HG03469 (cell line): ENCODE data around the gene SHC4.
"Not testable (repeated sequence)": the region's sequence is repeated elsewhere in the genome, so short reads cannot be mapped to it uniquely, and the experiment has no call there.

ENCODE experiments used
- ATAC-seq: cut with Tn5 transposase; IDR thresholded peaks from one replicate; pipeline ENCODE4 v1.9.1; 2021; ENCODE audit warnings: mild to moderate bottlenecking, moderate library complexity, moderate number of reproducible peaks; ENCODE audit not compliant: unreplicated experiment

Gene SHC4

DNA sequence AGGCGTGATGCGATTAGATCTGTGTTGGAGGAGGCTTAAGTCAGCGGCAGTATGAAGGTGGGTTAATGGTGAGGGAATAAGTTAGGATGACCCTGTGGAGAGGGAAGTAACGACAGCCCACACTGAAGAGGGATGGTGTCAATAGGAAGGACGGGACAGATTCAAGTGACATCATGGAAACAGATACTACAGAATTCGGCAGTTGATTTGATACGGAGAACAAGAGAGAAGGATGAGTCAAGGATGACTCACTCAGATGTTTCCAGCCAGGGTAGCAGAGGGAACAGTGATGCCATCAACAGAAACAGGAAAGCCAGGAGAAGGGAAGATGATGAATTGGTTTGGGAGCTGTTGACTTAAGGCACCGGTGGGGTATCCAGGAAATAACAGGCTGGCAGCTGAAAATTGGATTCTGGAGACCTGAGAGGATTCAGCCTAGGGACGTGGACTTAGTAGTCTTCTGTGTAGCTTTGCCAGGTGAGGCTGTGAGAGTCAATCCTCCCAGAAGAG is 38.0 kb downstream of the SHC4 start:
- ATAC-seq: no peak

DNA sequence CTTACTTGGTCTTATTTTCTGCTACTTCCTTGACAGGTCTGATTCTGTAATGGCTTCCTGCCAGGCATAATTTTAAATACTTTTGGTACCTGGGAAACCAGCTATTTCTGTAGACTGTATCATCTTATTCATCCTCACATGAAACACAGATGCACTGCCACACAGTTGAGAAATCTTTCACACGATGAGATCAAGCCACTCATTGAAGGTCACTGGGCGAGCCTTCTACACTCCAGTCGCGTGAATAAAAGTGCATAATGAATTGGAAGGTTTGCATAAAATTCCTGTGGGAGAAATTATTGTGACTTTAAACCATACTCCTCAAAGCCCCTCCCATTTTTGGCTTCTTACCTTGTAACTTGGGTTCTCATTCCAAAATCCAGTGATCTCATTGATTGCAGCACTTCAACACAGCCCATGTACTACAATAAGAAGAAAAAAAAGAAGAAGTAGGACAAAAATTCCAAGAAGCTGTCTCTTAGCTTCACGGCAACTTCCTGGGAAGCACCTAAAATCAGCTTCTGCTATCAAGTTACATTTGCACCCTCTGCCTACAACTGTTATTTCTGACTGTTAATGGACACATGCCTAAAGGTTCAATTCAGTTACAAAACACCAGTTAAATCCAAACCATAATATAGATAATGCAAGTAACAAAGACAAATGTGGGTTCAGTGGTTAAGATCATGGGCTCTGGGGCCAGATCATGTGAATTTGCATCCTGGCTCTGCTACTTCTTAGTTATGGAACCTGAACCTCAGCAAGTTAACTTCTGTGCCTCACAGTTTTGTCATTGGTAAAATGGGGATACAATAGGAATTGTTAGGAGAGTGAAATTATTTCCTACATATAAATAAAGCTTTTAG is 39.0 kb downstream of the SHC4 start:
- ATAC-seq: no peak

DNA sequence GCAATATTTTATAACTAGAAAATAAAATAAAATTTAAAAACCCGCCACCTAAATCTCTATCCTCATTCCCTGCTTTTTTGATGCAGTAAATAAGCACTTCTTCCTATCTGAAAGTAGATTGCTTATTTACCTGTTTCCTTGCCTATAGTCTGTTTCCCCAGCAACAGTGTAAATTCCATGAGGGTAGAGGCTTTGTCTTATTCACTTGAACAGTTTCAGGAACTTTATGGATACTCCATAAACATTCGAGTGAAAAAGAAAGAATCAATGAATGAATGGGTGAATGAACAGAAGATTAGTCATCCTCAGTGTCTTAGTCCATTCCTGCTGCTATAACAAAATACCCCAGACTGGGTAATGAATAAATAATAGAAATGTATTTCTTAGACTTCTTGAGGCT is 41.7 kb downstream of the SHC4 start:
- no peak for ATAC-seq

DNA sequence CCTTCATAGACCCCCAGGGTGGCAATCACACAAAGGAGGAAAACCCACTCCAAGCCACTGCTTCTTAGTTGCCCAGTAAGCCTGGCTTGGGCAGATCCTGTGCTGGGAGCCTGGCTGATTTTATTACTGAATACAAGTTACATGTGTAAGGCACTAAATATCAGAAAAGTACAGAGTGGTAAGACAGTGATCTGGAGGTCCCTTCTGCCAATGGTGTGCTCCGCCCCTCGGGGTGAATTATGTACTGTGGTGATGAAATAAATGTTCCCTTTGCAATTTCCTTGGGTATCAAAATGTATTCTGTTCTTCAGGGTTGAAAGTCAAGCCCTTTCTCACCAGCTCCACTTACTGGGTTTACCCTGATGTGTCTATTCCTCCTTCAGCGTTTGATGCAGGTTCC is 47.0 kb downstream of the SHC4 start:
- ATAC-seq: no peak

DNA sequence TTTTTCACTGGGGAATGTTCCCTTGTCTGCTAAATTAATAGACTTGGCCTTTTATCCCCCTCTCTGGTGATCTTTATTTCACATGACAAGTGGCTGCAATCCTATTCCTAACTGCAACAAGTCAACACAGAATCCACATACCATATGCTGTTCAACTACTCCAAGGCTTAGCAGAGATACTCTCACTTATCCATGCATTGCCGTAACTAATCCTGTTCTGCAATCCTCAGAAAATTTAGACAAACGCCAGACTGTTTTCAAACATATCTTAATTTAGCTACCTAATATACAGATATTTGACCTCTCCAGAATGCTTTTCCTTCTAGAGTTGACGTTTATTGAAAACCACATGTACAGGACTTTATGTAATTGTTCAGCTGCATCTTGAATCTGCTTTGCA is 47.9 kb downstream of the SHC4 start:
- ATAC-seq: no peak

DNA sequence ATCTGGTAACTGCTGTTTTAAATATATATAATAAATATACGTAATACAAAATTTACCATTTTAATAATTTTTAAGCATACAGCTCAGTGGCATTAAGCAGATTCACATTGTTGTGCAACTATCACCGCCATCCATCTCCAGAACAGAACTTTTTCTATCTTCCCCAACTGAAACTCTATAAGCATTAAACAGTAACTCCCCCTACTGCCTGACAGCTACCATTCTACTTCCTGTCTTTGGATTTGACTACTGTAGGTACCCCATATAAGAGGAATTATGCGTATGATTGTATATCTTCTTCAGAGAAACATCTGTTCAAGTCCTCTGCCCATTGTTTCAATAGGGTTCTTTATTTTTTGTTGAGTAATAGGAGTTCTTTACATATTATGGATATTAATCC is 49.0 kb downstream of the SHC4 start:
- ATAC-seq: no peak

DNA sequence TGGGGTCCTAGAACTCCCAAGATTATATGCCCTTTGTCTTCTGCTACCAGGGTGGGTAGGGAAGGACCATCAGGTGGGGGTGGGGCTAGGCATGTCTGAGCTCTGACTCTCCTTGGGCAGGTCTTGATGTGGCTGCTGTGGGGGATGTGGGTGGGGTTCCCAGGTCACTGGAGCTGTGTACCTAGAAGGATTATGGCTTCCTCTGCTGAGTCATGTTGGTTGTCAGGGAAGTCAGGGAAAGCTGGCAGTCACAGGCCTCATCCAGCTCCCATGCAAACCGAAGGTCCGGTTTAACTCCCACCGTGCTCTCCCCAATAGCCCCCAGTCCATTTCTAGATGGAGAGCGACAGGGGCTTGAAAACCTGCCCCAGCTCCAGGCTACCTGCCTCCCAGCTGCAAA is 50.6 kb downstream of the SHC4 start:
- no peak for ATAC-seq

DNA sequence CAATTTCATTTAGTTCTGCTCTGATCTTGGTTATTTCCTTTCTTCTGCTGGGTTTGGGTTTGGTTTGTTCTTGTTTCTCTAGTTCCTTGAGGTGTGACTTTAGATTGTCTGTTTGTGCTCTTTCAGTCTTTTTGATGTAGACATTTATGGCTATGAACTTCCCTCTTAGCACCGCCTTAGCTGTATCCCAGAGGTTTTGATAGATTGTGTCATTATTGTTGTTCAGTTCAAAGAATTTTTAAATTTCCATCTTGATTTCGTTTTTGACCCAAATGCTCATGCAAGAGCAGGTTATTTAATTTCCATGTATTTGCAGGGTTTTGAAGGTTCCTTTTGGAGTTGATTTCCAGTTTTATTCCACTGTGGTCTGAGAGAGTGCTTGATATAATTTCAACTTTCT is 53.2 kb downstream of the SHC4 start:
- not testable (repeated sequence) for ATAC-seq

DNA sequence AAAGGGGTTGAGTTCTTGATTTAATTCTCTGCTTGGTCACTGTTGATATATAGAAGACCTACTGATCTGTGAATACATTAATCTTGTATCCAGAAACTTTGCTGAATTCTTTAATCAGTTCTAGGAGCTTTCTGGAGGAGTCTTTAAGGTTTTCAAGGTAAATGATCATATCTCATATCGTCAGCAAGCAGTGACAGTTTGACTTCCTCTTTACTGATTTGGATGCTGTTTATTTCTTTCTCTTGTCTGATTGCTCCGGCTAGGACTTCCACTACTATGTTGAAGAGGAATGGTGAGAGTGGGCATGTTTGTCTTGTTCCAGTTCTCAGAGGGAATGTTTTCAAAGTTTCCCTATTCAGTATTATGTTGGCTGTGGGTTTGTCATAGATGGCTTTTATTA is 54.4 kb downstream of the SHC4 start:
- ATAC-seq: not testable (repeated sequence)

DNA sequence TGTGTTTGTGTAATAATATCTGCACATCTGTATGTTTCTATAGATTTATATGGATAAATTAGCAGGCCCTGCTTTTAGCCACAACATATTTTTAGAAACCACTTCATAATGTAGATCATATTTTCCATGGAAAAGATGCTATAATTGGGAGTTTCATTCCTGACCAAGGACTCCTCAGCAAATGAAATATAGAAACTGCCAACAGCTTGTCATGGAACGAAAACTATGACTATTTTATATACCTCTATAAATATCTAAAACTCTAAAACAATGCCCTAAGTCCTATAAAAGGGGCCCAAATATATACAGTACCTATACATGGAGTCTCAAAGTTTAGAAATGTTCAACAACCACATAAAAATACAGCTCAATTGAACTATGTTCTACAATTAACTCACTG is 57.9 kb downstream of the SHC4 start:
- ATAC-seq: no peak

DNA sequence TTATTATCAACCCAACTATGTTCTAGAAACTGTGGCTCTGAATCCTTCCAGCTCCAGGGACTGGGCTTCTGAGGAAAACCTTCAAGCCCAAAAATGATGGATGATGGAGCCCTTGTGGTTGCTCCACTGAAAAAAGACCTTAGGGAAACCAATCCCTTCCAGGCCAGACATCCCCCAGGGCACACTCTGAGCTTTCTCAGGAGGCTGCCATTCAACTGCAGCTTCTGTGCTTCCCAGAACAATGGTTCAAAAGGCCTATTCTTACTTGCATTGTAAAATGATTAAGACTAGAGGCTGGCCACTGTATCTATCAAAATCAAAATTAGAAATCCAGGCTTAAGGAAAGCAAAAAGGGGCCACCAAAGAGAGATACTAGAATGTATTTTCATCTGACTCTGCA is 58.5 kb downstream of the SHC4 start:
- no peak for ATAC-seq

DNA sequence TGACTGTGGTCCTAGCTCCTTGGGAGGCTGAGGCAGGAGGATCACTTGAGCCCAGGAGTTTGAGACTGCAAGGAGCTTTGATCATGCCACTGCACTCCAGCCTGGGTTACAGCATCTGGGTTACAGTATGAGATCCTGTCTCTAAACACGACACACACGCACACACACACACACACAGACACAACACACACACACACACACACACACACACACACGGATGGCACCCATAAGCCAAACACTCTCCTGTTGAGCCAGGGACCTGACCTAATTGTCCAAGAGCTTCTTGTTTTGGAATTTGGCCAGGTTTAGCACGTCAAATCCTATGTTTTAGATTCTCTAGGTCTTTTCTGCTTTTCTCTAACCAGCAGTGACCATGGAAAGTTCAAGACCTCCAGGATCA is 59.0 kb downstream of the SHC4 start:
- no peak for ATAC-seq

DNA sequence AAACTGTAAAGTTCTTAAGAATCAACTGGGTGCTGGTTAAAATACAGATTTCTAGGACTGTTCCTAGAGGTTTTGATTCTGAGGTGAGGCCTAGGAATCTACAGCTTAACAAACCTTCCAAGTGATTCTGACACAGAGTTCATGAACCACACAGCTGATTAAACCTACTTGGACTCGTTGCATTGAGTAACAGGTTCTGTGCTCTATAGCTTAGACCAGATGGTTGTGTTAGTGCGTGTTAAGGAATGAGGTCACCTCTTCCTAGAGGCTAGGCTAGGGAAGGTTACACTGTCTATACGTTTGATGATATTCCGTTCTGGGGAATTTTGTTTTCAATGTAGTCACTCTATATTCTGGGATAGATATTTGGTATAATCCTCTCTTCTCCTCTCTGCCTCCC is 63.9 kb downstream of the SHC4 start:
- no peak for ATAC-seq

DNA sequence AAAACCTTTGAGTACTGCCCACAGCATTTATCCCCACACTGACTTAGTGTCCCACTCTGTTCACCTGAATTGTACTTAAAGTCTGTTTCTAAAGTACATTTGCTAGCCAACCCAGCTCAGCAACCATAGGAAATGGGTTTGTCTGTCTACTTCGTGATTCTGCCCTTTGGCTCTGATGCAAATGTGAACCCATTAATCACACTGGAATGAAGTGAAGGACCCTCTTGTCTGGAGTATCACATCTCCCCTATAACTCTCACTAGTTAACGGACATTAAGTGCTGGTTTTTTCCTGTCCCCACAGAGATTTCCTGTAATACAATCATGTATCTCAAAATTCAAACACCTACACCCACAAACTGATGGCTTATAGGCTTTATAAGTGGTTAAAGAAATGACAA is 65.3 kb downstream of the SHC4 start:
- no peak for ATAC-seq

DNA sequence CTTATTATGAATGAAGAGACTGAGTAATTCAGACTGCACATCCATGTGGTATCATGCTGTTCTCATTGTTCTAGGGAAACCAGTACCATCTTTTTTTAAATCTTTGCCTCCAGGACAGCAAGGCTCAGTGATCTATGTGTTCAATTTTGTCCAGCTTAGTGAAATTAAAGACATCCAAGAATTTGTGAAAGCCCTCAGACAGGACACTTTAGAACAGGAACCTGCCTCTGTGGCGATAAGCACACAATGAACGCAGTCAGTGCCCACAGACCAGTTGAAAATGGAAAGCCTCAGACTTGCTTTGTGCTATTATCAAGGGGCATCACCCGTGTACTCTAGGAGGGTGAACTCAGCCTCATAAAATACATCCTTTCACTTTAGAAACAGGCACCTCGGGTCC is 65.7 kb downstream of the SHC4 start:
- no peak for ATAC-seq

DNA sequence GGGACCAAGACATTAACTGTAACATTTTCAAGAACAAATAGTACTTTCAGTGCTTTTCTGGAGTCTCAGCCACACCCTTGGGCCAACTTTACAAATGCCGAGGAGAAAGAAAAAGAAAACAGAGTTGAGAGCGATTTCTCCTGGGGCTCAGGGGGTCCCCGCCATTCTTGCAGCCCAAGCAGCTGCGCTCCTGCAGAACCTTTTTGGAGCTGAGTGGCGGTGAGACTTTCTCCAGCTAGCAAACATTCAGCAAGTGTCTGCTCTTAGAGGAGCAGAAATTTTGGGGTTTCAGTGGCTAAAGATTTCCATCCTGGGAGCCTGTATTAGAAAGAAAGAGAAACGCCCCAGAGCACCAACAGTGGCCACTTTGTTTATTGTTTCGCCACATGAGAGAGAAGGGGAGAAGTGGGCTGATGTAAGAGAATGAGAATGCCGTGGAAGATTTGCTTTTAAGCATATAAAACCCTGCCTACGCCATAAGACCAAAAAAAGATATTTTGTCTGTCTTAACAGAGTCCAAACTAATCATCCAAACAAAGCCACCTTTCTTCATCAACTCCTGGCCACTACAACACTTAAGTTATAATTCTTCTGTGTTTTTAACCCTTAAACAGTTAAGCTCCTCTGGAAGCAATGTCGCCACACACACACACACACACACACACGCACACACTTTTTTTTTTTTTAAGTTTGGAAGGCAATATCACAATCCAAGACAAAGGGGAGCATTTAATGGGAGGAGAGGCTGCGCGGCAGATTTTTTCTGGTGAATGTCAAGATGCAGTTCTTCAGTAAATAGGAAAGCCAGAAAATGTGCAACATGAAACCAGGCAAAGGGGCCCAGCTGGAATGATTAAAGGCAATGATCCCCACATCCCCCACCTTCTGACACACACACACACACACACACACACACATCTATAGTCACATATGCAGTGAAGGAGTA is 66.6 kb downstream of the SHC4 start:
- ATAC-seq: no peak

DNA sequence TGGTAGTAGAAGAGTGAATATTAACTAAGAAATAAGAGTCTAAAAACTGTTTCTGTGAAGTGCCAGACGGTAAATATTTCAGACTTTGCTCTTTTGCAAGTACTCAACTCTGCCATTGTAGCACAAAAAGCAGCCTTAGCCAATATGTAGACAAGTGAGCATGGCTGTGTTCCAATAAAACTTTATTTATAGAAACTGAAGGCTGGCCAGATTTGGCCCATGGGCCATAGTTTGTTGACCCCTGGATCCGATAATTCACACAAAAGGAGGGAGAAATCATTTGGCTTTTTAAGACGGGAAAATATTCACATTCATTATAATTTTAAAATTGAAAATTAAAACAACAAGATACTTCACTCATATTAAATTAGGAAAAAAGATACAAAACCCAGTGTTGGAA is 70.4 kb downstream of the SHC4 start:
- no peak for ATAC-seq

DNA sequence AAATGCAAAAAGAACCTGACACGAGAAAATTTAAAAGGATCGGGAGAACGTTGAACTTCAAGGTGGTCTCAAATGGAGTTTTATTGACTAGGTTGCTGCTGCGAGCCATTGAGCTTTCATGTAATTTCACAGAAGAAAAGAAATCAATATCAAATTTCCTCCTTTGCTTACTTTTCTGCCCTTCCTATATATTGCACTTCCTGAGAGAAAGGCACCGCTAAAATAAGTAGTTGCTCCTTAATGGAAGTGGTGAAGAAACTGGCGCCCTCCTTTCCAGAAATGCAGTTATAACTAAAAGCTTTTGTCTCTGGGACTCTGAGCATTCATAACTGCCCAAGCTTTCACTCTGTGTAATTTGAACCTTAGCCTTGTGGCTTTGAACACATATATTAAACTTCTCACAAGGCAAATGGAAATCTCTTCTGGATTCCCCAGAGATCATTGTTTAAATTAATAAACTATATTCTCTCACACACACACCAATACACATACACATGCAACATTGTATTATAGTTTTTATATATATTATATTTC is 72.4 kb downstream of the SHC4 start:
- no peak for ATAC-seq

DNA sequence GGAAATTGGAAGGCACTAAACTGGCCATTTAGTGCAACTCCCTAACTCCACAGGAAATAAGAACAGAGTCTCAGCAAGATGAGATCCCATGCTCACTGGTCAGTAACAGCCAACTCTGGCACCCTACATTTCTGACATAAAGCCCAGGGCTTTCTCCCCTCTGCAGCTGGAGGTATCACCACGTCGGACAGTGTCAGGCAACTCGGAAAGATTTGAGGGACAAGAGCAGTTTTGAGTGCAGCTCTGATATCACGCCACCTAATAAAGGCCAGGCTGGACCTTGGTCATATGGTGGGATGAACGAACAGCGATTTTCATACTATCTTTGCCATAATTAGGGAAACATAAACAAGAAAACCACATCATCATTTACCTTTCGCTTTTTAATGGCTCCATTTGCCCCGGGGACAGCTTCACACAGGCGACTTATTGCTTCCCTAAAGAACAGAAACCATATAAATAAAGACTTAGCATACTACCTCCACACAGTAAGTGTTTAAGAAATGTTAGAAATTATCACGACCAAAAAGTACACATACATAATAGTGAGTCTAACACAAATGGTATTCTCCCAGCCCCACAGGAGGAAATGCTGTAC is 73.2 kb downstream of the SHC4 start:
- ATAC-seq: no peak

DNA sequence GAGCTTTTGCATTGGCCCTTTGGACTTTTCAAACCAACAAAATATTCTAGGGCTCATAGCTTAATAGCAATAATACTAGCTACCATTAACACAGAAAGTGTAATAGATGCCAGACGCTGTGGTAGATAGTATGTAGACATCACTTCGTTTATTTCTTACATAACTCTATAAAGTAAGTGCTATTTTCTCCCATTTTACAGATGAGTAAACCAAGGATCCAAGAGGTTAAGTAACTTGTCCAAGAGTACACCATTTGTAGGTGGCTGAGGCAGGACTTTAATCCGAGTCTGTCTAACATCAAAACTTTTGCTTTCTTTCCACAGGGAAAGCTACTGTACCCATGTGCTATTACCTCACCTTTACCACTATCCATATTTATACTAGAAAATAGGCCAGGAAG is 73.8 kb downstream of the SHC4 start:
- no peak for ATAC-seq

DNA sequence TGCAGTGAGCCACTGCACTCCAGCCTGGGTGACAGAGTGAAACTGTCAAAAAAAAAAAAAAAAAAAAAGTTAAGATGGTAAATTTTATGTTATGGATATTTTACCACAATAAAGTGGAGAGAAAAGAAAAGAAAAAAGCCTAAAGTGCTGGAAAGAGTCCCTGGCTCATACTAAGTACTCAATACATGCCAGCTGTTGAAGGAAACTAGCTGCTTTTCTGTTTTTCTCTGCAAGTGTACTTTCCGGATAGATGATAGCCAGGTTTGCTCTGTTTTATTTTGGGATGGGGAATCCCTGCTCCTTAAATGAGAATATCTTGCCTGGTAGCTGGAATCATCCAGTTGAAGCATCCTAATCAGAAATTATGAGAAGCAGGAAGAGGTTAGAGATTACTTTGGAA is 74.9 kb downstream of the SHC4 start:
- ATAC-seq: no peak
